Activated CD8-positive, alpha-beta T cell treated with anti-CD3 and anti-CD28 coated beads for 36 hours (primary cell): ENCODE data around the gene SLC25A27. TPM values are rescaled to one million over a fixed set of nuclear protein-coding genes. Genes with fewer than 3 reads are reported as not detected.

Experiments used
- ATAC-seq: fragments of 200-7000 bp; cut with Tn5 transposase; one replicate; pipeline ENCODE4 v1.10.0; 2021; ENCODE audit warnings: mild to moderate bottlenecking, moderate library complexity
- CTCF ChIA-PET: fragments of 350-600 bp; sonication (Branson Sonifier 250); formaldehyde crosslinking; loops from one replicate; lab custom pipeline; 2021; ENCODE audit warnings: antibody characterized with exemption; lab: Charles Lee
- POLR2A ChIA-PET: fragments of 350-600 bp; sonication (Branson Sonifier 250); formaldehyde crosslinking; loops from one replicate; lab custom pipeline; 2021; ENCODE audit warnings: antibody characterized with exemption; lab: Charles Lee
- DNase-seq: peaks from one replicate; pipeline ENCODE4 v3.0.0-alpha.2; 2020
- H3K27ac Mint-ChIP-seq: one replicate; pipeline ENCODE4 v1.8.0; 2021; ENCODE audit warnings: mild to moderate bottlenecking, mixed read lengths
- H3K27me3 Mint-ChIP-seq: one replicate; pipeline ENCODE4 v1.8.0; 2021; ENCODE audit warnings: mixed read lengths
- H3K36me3 Mint-ChIP-seq: one replicate; pipeline ENCODE4 v1.8.0; 2021; ENCODE audit warnings: low read depth, mixed read lengths
- H3K4me1 Mint-ChIP-seq: one replicate; pipeline ENCODE4 v1.8.0; 2021; ENCODE audit warnings: low read depth, mixed read lengths
- H3K4me3 Mint-ChIP-seq: one replicate; pipeline ENCODE4 v1.8.0; 2021; ENCODE audit warnings: mild to moderate bottlenecking, moderate library complexity, mixed read lengths
- H3K9me3 Mint-ChIP-seq: one replicate; pipeline ENCODE4 v1.8.0; 2021; ENCODE audit warnings: mixed read lengths
- intact Hi-C: fragments of 100-400 bp; cut with micrococcal nuclease; formaldehyde crosslinking; loops from one replicate; pipeline ENCODE4 v1.10.0; 2022
- total RNA-seq, 2 experiments: library from RNA; stranded (reverse); gene quantifications; one replicate each; pipeline ENCODE4 v1.2.3, GENCODE V29; 2021
- TF ChIP-seq, protein P1 (sequence below): fragments of 200-600 bp; IDR thresholded peaks from one replicate; pipeline ENCODE4 v1.8.0; 2022; ENCODE audit warnings: antibody characterized with exemption, mild to moderate bottlenecking

The SLC25A27 gene
- total RNA-seq, 2 experiments from 2014 or later, result 0.70 to 0.85 TPM

DNA sequence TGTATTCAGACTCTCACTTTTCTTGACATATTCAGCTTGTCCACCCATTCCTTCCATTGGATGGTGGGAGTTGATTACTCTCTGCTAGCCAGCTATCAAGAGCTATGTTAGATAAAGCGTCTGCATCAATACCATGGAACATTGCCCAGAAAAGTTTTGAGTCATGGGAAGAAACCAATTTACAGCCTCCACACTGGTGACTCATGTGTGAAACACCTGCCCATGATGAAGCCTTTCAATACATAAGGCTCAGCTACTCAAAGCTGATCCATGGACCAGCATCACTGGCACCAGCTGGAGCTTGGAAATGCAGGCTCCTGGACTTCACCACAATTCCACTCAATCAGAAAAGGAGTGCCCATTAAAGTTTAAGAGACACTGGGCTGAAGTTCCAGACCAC, 66.3 kb downstream of the SLC25A27 start:
- CTCF ChIA-PET, result interaction anchor here (1.3 kb wide), 1 partner anchor 10 kb away, joined by 3 read pairs; no protein-coding TSS in a partner anchor

DNA sequence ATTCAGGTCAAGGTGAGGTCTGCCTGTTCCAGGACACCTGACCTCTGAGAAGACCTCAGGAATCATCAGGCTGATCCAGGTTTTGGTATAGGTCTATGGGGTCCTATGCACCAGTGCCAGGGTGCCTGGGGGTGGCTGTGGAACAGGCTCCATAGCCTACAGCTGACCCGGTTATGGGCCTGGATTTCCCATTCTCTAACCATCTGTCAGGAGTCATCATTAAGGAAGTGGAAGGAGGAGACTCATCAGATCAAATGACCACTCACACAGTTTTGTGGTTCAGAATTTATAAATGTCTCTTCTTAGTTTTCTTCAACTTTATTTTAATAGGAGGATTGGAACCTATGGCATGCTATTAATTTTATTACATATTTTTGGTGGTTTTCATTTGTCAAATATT, 67.6 kb downstream of the SLC25A27 start:
- Mint-ChIP-seq H3K27ac (no peak overlapping the region), H3K9me3 (no peaks in the 10 kb centered on the region), H3K4me1 (no peaks in the 10 kb centered on the region), H3K4me3 (no peak overlapping the region), H3K27me3 (peaks cover 25% of the 10 kb centered on the region), H3K36me3 (no peaks in the 10 kb centered on the region)
- no peak for DNase-seq
- intact Hi-C loops, result no loop called here
- ChIA-PET POLR2A (no interaction called here), CTCF (no interaction called here)
- TF ChIP-seq, protein P1, sequence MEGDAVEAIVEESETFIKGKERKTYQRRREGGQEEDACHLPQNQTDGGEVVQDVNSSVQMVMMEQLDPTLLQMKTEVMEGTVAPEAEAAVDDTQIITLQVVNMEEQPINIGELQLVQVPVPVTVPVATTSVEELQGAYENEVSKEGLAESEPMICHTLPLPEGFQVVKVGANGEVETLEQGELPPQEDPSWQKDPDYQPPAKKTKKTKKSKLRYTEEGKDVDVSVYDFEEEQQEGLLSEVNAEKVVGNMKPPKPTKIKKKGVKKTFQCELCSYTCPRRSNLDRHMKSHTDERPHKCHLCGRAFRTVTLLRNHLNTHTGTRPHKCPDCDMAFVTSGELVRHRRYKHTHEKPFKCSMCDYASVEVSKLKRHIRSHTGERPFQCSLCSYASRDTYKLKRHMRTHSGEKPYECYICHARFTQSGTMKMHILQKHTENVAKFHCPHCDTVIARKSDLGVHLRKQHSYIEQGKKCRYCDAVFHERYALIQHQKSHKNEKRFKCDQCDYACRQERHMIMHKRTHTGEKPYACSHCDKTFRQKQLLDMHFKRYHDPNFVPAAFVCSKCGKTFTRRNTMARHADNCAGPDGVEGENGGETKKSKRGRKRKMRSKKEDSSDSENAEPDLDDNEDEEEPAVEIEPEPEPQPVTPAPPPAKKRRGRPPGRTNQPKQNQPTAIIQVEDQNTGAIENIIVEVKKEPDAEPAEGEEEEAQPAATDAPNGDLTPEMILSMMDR, result no peak
- no peak for ATAC-seq

More for the DNA sequence above, 66.3 kb downstream of the SLC25A27 start:
- H3K27ac Mint-ChIP-seq, result no peak overlapping the region
- no peaks in the 10 kb centered on the region for H3K9me3 Mint-ChIP-seq
- TF ChIP-seq, protein P1, result no peak
- no peak overlapping the region for H3K4me3 Mint-ChIP-seq
- H3K36me3 Mint-ChIP-seq, result no peaks in the 10 kb centered on the region
- POLR2A ChIA-PET, result no interaction called here
- intact Hi-C loops, result no loop called here
- no peak for ATAC-seq
- H3K27me3 Mint-ChIP-seq, result peaks cover 24% of the 10 kb centered on the region
- H3K4me1 Mint-ChIP-seq, result no peaks in the 10 kb centered on the region
- DNase-seq, result no peak

Other genes starting within 250 kb of the SLC25A27 start
- gene RCAN2, start 161.5 kb upstream of the SLC25A27 start, total RNA-seq, result not detected
- gene CYP39A1, start 157 bp upstream of the SLC25A27 start, total RNA-seq, result not detected
- not detected for gene TDRD6, start 34.9 kb downstream of the SLC25A27 start, total RNA-seq
- gene PLA2G7, start 82.4 kb downstream of the SLC25A27 start, total RNA-seq, result not detected
- not detected for gene ANKRD66, start 94.0 kb downstream of the SLC25A27 start, total RNA-seq
- gene MEP1A, start 140.4 kb downstream of the SLC25A27 start, total RNA-seq, result not detected